ENCODE results near the gene DDX23. TPM values are rescaled to one million over a fixed set of nuclear protein-coding genes. Genes with fewer than 3 reads are reported as not detected.

Gene DDX23
- total RNA-seq, 6 experiments from 2014 or later: 24.4 to 39.6 (median 31.8) TPM

GRCh38 chr12:48795550-48796455 is 56.2 kb downstream of the DDX23 start:
- no peak for TF ChIP-seq POLR2A (IDR thresholded peaks at IDR 0.05)
- TF ChIP-seq CTCF (IDR thresholded peaks at IDR 0.05): peak; percentile 89 to 99 (median 90)
- Histone ChIP-seq H3K9me3 (no peaks in the 10 kb centered on the region), H3K27ac (no peak overlapping the region), H3K27me3 (no peaks in the 10 kb centered on the region), H3K36me3 (no peaks in the 10 kb centered on the region), H3K4me1 (peaks cover 0 to 6% (median 0%) of the 10 kb centered on the region in 4 donors), H3K4me3 (no peak overlapping the region)
- intact Hi-C loops (cut with DNase I): loop anchor here (5.0 kb wide), 1 partner anchor 44 kb away; no protein-coding TSS in a partner anchor
- ATAC-seq: peak; percentile 97 to 100 (median 99)
- peak in 2 of 3 donors; percentile 47 to 62 for DNase-seq
- WGBS (ENCODE audit: insufficient coverage, low coverage, low lambda C conversion rate, missing lambda C conversion rate): 28% methylated on average over 11 of the region's 12 CpGs

- no peak for ATAC-seq
- no peak overlapping the region for H3K4me3 ChIP-seq
- 100% methylated on average over 2 of the region's 3 CpGs for WGBS (ENCODE audit: insufficient coverage, low coverage, low lambda C conversion rate, missing lambda C conversion rate)
These were observed 57.1 kb downstream of the DDX23 start for GRCh38 chr12:48794870-48795269.

GRCh38 chr12:48793696-48794095 is 58.3 kb downstream of the DDX23 start:
- ATAC-seq (no peak), DNase-seq (no peak)
- Histone ChIP-seq H3K4me1 (peaks cover 0 to 10% (median 0%) of the 10 kb centered on the region in 4 donors), H3K4me3 (no peak overlapping the region), H3K27ac (no peak overlapping the region), H3K27me3 (no peaks in the 10 kb centered on the region), H3K9me3 (no peaks in the 10 kb centered on the region), H3K36me3 (no peaks in the 10 kb centered on the region)
- intact Hi-C loops (cut with DNase I): no loop called here
- WGBS (ENCODE audit: insufficient coverage, low coverage, low lambda C conversion rate, missing lambda C conversion rate): 84% methylated on average over 3 of the region's 3 CpGs
- TF ChIP-seq POLR2A (IDR thresholded peaks at IDR 0.05) (no peak), CTCF (IDR thresholded peaks at IDR 0.05) (no peak)

More at GRCh38 chr12:48794870-48795269, 57.1 kb downstream of the DDX23 start:
- Histone ChIP-seq H3K36me3 (no peaks in the 10 kb centered on the region), H3K27me3 (no peaks in the 10 kb centered on the region), H3K9me3 (no peaks in the 10 kb centered on the region), H3K27ac (no peak overlapping the region), H3K4me1 (peaks cover 0 to 8% (median 0%) of the 10 kb centered on the region in 4 donors)
- no peak for DNase-seq
- TF ChIP-seq CTCF (IDR thresholded peaks at IDR 0.05) (no peak), POLR2A (IDR thresholded peaks at IDR 0.05) (no peak)
- intact Hi-C loops (cut with DNase I): loop anchor here (5.0 kb wide), 1 partner anchor 43 kb away; no protein-coding TSS in a partner anchor

- DNase-seq (no peak), ATAC-seq (no peak)
- Histone ChIP-seq H3K36me3 (no peaks in the 10 kb centered on the region), H3K4me1 (peaks cover 0 to 12% (median 4%) of the 10 kb centered on the region in 4 donors), H3K9me3 (no peaks in the 10 kb centered on the region), H3K27me3 (no peaks in the 10 kb centered on the region), H3K27ac (peak overlapping the region in 2 of 3 donors; percentile 80 to 89), H3K4me3 (peak overlapping the region; percentile 85 to 93 (median 91))
- WGBS (ENCODE audit: insufficient coverage, low coverage, low lambda C conversion rate, missing lambda C conversion rate): 3% methylated on average over 3 of the region's 4 CpGs
- no peak for TF ChIP-seq CTCF (IDR thresholded peaks at IDR 0.05)
- no peak for TF ChIP-seq POLR2A (IDR thresholded peaks at IDR 0.05)
- intact Hi-C loops (cut with DNase I): no loop called here
These were observed 62.1 kb downstream of the DDX23 start for GRCh38 chr12:48789858-48790326.

All from right lobe of liver (tissue), 6 donors.